ENCODE measurements around the gene GPR78.

GPR78 gene

GRCh38 chr4:8559524-8560264, 20.5 kb upstream of the GPR78 start:
- Histone ChIP-seq H3K36me3 (ENCODE audit: control insufficient read depth, insufficient read depth, low read length) (no peaks in the 10 kb centered on the region), H3K27me3 (replicated peaks; ENCODE audit: control insufficient read depth, insufficient read depth, low read length) (no peaks in the 10 kb centered on the region), H3K4me3 (replicated peaks; ENCODE audit: low read depth, low read length) (no peak overlapping the region)
- no peak for TF ChIP-seq CTCF (IDR thresholded peaks at IDR 0.05; ENCODE audit: insufficient read depth, low read length, poor library complexity, severe bottlenecking)
- DNase-seq (ENCODE audit: extremely low read depth, insufficient read length): no peak

- no peak for DNase-seq (ENCODE audit: extremely low read depth, insufficient read length)
These were observed 19.7 kb upstream of the GPR78 start for GRCh38 chr4:8560265-8561047.

GRCh38 chr4:8564595-8564994, 15.6 kb upstream of the GPR78 start:
- no peak overlapping the region for H3K4me3 ChIP-seq (replicated peaks; ENCODE audit: low read depth, low read length)
- TF ChIP-seq CTCF (IDR thresholded peaks at IDR 0.05; ENCODE audit: insufficient read depth, low read length, poor library complexity, severe bottlenecking): no peak

More at GRCh38 chr4:8560265-8561047, 19.7 kb upstream of the GPR78 start:
- H3K27me3 ChIP-seq (replicated peaks; ENCODE audit: control insufficient read depth, insufficient read depth, low read length): no peaks in the 10 kb centered on the region
- TF ChIP-seq CTCF (IDR thresholded peaks at IDR 0.05; ENCODE audit: insufficient read depth, low read length, poor library complexity, severe bottlenecking): no peak
- no peaks in the 10 kb centered on the region for H3K36me3 ChIP-seq (ENCODE audit: control insufficient read depth, insufficient read depth, low read length)
- no peak overlapping the region for H3K4me3 ChIP-seq (replicated peaks; ENCODE audit: low read depth, low read length)

GRCh38 chr4:8568068-8568668, 12.0 kb upstream of the GPR78 start:
- H3K4me3 ChIP-seq (replicated peaks; ENCODE audit: low read depth, low read length): no peak overlapping the region
- H3K36me3 ChIP-seq (ENCODE audit: control insufficient read depth, insufficient read depth, low read length): no peaks in the 10 kb centered on the region
- DNase-seq (ENCODE audit: extremely low read depth, insufficient read length): no peak
- TF ChIP-seq CTCF (IDR thresholded peaks at IDR 0.05; ENCODE audit: insufficient read depth, low read length, poor library complexity, severe bottlenecking): no peak
- H3K27me3 ChIP-seq (replicated peaks; ENCODE audit: control insufficient read depth, insufficient read depth, low read length): no peaks in the 10 kb centered on the region

More at GRCh38 chr4:8564595-8564994, 15.6 kb upstream of the GPR78 start:
- no peak for DNase-seq (ENCODE audit: extremely low read depth, insufficient read length)
- Histone ChIP-seq H3K27me3 (replicated peaks; ENCODE audit: control insufficient read depth, insufficient read depth, low read length) (no peaks in the 10 kb centered on the region), H3K36me3 (ENCODE audit: control insufficient read depth, insufficient read depth, low read length) (no peaks in the 10 kb centered on the region)

- no peak for TF ChIP-seq CTCF (IDR thresholded peaks at IDR 0.05; ENCODE audit: insufficient read depth, low read length, poor library complexity, severe bottlenecking)
- DNase-seq (ENCODE audit: extremely low read depth, insufficient read length): no peak
- Histone ChIP-seq H3K36me3 (ENCODE audit: control insufficient read depth, insufficient read depth, low read length) (no peaks in the 10 kb centered on the region), H3K4me3 (replicated peaks; ENCODE audit: low read depth, low read length) (no peak overlapping the region), H3K27me3 (replicated peaks; ENCODE audit: control insufficient read depth, insufficient read depth, low read length) (no peaks in the 10 kb centered on the region)
These were observed 10.0 kb upstream of the GPR78 start for GRCh38 chr4:8570201-8570600.

All from GM06990 (cell line).